Gastroesophageal sphincter (tissue), 4 donors: ENCODE measurements around the gene BAIAP2L1. TPM values are rescaled to one million over a fixed set of nuclear protein-coding genes. Genes with fewer than 3 reads are reported as not detected.

Experiments
- ATAC-seq: fragments of 150-250 bp; one replicate; pipeline ENCODE4 v1.9.1; 2016; ENCODE audit warnings: mild to moderate bottlenecking, moderate library complexity
- H3K27ac ChIP-seq, 4 donors: fragments of 200-600 bp; sonication (generic) in 3 of 4; 1 replicate in 3 of 4; 2 replicates in 1 of 4; pipeline ENCODE4 v1.5.1; 2016 to 2019
- H3K27me3 ChIP-seq: fragments of 200-600 bp; sonication (generic); one replicate; pipeline ENCODE4 v1.5.1; 2019
- H3K36me3 ChIP-seq, 2 donors: fragments of 200-600 bp; sonication (generic); one replicate each; pipeline ENCODE4 v1.5.1; 2019; ENCODE audit warnings: control low read depth in 1 of 2
- H3K4me1 ChIP-seq, 3 donors: fragments of 200-600 bp; sonication (generic); 1 replicate in 2 of 3; 2 replicates in 1 of 3; pipeline ENCODE4 v1.5.1; 2016 to 2019; ENCODE audit warnings: control low read depth in 2 of 3
- H3K4me3 ChIP-seq, 2 donors: fragments of 200-600 bp; sonication (generic); one replicate each; pipeline ENCODE4 v1.5.1; 2019; ENCODE audit warnings: mild to moderate bottlenecking in 1 of 2, moderate library complexity in 1 of 2
- H3K9me3 ChIP-seq, 3 donors: fragments of 200-600 bp; sonication (generic); one replicate each; pipeline ENCODE4 v1.5.1; 2017 to 2019; ENCODE audit warnings: control low read depth in 2 of 3
- EP300 ChIP-seq: sonication (generic); formaldehyde crosslinking; IDR thresholded peaks from one replicate; pipeline ENCODE4 v1.6.1; 2017; ENCODE audit warnings: antibody characterized with exemption, mild to moderate bottlenecking
- POLR2A ChIP-seq, 2 donors: fragments of 450-650 bp; IDR thresholded peaks; one replicate each; pipeline ENCODE4 v1.6.1; 2017; ENCODE audit warnings: antibody characterized with exemption in 2 of 2, mild to moderate bottlenecking in 2 of 2, moderate library complexity in 1 of 2
- POLR2AphosphoS5 ChIP-seq: sonication (generic); formaldehyde crosslinking; IDR thresholded peaks from one replicate; pipeline ENCODE4 v1.6.1; 2017; ENCODE audit warnings: antibody characterized with exemption
- WGBS, 2 donors: methylation state at CpG; one replicate each; pipeline ENCODE4 v1.1.5; 2018; ENCODE audit warnings: low coverage in 1 of 2; 5-methylcytosine and 5-hydroxymethylcytosine counted together
- total RNA-seq, 4 donors: library from RNA; depleted of rRNA; stranded (reverse); fragments of >200 nt; gene quantifications; one replicate each; pipeline ENCODE4 v1.1.0, GENCODE V29; 2016
- TF ChIP-seq, protein P1 (sequence below), 4 experiments: fragments of 200-600 bp in 2 of 4; fragments of 450-650 bp in 2 of 4; sonication (generic) in 1 of 4; IDR thresholded peaks; one replicate each; pipeline ENCODE4 v1.5.1; 2017 to 2019; ENCODE audit warnings: antibody characterized with exemption in 4 of 4, mild to moderate bottlenecking in 2 of 4, moderate library complexity in 2 of 4

The BAIAP2L1 gene
- total RNA-seq, 4 donors from 2014 or later = 0.13 to 6.7 (median 2.1) TPM

DNA sequence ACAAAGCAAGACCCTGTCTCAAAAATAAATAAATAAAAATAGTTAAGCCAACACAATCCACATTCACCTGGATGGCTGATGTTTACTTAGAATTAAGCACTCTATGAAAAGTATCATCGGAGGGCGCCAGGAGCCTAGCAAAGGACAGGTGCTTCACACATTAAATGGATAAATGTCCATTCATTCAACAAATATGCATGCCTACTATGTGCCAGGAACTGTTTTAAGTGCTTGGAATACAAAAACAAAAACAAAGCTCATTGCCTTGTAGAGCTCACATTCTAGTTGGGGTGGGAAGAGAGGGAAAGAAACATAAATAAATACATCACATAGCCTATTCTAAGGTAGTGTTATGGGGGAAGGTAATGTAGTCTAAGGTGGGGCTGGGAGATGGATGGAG is 4.1 kb downstream of the BAIAP2L1 start:
- 89 to 100% methylated on average over 1 to 2 of the region's 2 CpGs for WGBS, 2 donors
- no peak for ATAC-seq

DNA sequence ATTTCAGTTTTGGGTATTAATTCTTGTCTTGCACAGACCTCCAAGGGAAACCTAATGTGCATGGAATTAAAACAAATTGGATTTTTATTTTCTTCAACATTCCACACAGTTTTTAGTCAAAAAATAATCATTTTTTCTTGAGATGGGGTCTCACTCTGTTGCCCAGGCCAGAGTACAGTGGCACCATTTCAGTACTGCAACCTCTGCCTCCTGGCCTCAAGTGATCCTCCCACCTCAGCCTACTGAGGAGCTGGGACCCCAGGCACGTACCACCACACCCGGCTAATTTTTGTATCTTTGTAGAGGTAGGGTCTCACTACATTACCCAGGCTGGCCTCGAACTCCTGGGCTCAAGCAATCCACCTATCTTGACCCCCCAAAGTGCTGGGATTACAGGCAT is 4.9 kb downstream of the BAIAP2L1 start:
- Histone ChIP-seq H3K27me3 (peaks cover 21% of the 10 kb centered on the region), H3K36me3 (no peaks in the 10 kb centered on the region), H3K4me3 (no peak overlapping the region), H3K9me3 (no peaks in the 10 kb centered on the region), H3K27ac (no peak overlapping the region), H3K4me1 (peaks cover 0 to 13% (median 3%) of the 10 kb centered on the region in 3 donors)
- TF ChIP-seq, protein P1, sequence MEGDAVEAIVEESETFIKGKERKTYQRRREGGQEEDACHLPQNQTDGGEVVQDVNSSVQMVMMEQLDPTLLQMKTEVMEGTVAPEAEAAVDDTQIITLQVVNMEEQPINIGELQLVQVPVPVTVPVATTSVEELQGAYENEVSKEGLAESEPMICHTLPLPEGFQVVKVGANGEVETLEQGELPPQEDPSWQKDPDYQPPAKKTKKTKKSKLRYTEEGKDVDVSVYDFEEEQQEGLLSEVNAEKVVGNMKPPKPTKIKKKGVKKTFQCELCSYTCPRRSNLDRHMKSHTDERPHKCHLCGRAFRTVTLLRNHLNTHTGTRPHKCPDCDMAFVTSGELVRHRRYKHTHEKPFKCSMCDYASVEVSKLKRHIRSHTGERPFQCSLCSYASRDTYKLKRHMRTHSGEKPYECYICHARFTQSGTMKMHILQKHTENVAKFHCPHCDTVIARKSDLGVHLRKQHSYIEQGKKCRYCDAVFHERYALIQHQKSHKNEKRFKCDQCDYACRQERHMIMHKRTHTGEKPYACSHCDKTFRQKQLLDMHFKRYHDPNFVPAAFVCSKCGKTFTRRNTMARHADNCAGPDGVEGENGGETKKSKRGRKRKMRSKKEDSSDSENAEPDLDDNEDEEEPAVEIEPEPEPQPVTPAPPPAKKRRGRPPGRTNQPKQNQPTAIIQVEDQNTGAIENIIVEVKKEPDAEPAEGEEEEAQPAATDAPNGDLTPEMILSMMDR (IDR thresholded peaks at IDR 0.05) = no peak
- no peak for TF ChIP-seq POLR2AphosphoS5
- TF ChIP-seq POLR2A (IDR thresholded peaks at IDR 0.05) = no peak
- no peak for TF ChIP-seq EP300
- no peak for ATAC-seq
- 60% methylated on average over 1 of the region's 3 CpGs; no CpG with 5 or more reads in 1 of the 2 donors for WGBS, 2 donors

More for the DNA sequence above, 4.1 kb downstream of the BAIAP2L1 start:
- no peak for TF ChIP-seq EP300
- TF ChIP-seq POLR2A (IDR thresholded peaks at IDR 0.05) = no peak
- TF ChIP-seq, protein P1 (IDR thresholded peaks at IDR 0.05) = no peak
- no peak for TF ChIP-seq POLR2AphosphoS5
- Histone ChIP-seq H3K27ac (no peak overlapping the region), H3K27me3 (peaks cover 29% of the 10 kb centered on the region), H3K36me3 (no peaks in the 10 kb centered on the region), H3K9me3 (no peaks in the 10 kb centered on the region), H3K4me1 (peaks cover 0 to 19% (median 7%) of the 10 kb centered on the region in 3 donors), H3K4me3 (no peak overlapping the region)

GRCh38 chr7:98395481-98395880 is 5.4 kb downstream of the BAIAP2L1 start:
- Histone ChIP-seq H3K36me3 (no peaks in the 10 kb centered on the region), H3K4me1 (peaks cover 0 to 9% (median under 1%) of the 10 kb centered on the region in 3 donors), H3K27ac (no peak overlapping the region), H3K9me3 (no peaks in the 10 kb centered on the region), H3K4me3 (no peak overlapping the region), H3K27me3 (peaks cover 16% of the 10 kb centered on the region)
- TF ChIP-seq, protein P1 (IDR thresholded peaks at IDR 0.05) = no peak
- TF ChIP-seq EP300 (no peak), POLR2AphosphoS5 (no peak), POLR2A (IDR thresholded peaks at IDR 0.05) (no peak)
- no peak for ATAC-seq
- 80 to 93% methylated on average over 4 of the region's 4 CpGs for WGBS, 2 donors

DNA sequence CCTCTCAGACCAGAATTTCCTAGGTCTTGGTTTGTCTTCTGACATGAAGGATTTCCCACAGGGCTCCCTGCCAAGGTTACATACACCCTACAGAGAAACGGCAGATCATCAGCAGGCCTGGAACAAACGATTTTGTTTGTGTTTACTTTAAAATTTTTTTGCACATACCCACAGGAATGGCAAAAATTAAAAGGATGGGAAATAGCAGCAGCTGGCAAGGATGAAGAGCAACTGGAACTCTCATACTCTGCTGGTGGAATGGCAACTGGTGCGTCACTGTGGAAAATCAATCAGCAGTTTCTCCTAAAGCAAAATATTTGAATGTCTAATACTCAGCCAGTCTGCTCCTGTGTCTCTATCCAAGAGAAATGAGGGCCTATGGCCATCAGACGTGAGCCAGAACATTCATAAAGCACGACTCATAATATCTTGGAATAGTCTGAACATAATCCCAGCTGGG is 6.5 kb downstream of the BAIAP2L1 start:
- H3K4me1 ChIP-seq = no peaks in the 10 kb centered on the region
- no peak overlapping the region for H3K4me3 ChIP-seq
- TF ChIP-seq POLR2A (IDR thresholded peaks at IDR 0.05) (no peak), EP300 (no peak), POLR2AphosphoS5 (no peak)
- TF ChIP-seq, protein P1 (IDR thresholded peaks at IDR 0.05) = no peak
- H3K36me3 ChIP-seq = no peaks in the 10 kb centered on the region
- ATAC-seq = no peak
- H3K9me3 ChIP-seq = no peaks in the 10 kb centered on the region
- 33 to 43% methylated on average over 2 to 5 of the region's 5 CpGs for WGBS, 2 donors
- H3K27me3 ChIP-seq = peaks cover 9% of the 10 kb centered on the region
- no peak overlapping the region for H3K27ac ChIP-seq

DNA sequence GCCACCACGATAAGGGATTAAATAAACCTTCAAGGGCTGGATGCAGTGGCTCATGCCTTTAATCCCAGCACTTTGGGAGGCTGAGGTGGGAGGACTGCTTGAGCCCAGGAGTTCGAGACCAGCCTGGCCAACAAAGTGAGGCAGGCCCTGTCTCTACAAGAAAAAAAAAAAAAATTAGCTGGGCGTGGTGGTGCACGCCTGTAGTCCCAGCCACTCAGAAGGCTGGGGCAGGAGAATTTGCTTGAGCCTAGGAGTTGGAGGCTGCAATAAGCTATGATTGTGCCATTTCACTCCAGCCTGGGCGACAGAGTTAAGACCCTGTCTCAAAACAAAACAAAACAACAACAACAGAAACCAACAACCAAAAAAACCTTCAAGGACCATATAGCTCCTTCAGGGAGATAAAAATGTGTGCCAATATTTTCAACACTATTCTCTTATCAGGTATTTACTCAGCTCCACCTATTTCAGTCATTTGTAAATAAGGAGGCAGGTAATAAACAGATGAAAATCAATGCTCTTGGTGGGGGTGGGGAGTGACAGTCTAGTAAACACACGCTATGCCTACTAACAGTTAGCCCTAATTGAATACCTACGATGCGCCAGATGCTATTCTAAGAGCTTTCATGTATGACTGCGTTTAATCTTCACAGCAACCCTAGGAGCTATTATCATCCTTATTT is 13.2 kb downstream of the BAIAP2L1 start:
- no peaks in the 10 kb centered on the region for H3K4me1 ChIP-seq
- no peak overlapping the region for H3K27ac ChIP-seq
- WGBS, 2 donors = 92 to 94% methylated on average over 5 to 7 of the region's 9 CpGs
- peaks cover 10% of the 10 kb centered on the region for H3K27me3 ChIP-seq
- H3K4me3 ChIP-seq = no peak overlapping the region
- no peak for TF ChIP-seq EP300
- TF ChIP-seq POLR2A (IDR thresholded peaks at IDR 0.05) = no peak
- TF ChIP-seq POLR2AphosphoS5 = no peak
- TF ChIP-seq, protein P1 (IDR thresholded peaks at IDR 0.05) = no peak
- no peaks in the 10 kb centered on the region for H3K9me3 ChIP-seq
- H3K36me3 ChIP-seq = no peaks in the 10 kb centered on the region
- ATAC-seq = no peak
